Esophagus squamous epithelium (tissue), 5 donors: Measurements from ENCODE around the gene SV2B. TPM values are rescaled to one million over a fixed set of nuclear protein-coding genes. Genes with fewer than 3 reads are reported as not detected.

Experiments used
- DNase-seq: peaks from one replicate; lab custom pipeline; 2025; lab: John Stamatoyannopoulos, UW
- H3K27ac ChIP-seq, 4 donors: fragments of 200-600 bp; sonication (generic); one replicate each; pipeline ENCODE4 v1.5.1; 2016 to 2019; ENCODE audit warnings: mild to moderate bottlenecking in 1 of 4
- H3K27me3 ChIP-seq, 4 donors: fragments of 200-600 bp; sonication (generic); 1 replicate in 3 of 4; 2 replicates in 1 of 4; pipeline versions ENCODE4 v1.5.1 to v1.6.0; 2017 to 2021; ENCODE audit warnings: antibody characterized with exemption in 1 of 4
- H3K36me3 ChIP-seq, 3 donors: fragments of 200-600 bp; sonication (generic); one replicate each; pipeline ENCODE4 v1.5.1; 2016 to 2019
- H3K4me1 ChIP-seq, 3 donors: fragments of 200-600 bp; sonication (generic); one replicate each; pipeline ENCODE4 v1.5.1; 2017 to 2019
- H3K4me3 ChIP-seq, 4 donors: fragments of 200-600 bp; sonication (generic); 1 replicate in 3 of 4; 2 replicates in 1 of 4; pipeline ENCODE4 v1.5.1; 2016 to 2019; ENCODE audit warnings: mild to moderate bottlenecking in 2 of 4, moderate library complexity in 1 of 4
- H3K9me3 ChIP-seq, 3 donors: fragments of 200-600 bp; sonication (generic); one replicate each; pipeline ENCODE4 v1.5.1; 2016 to 2019
- CTCF ChIP-seq, 6 experiments: fragments of 450-650 bp in 4 of 6; fragments of 200-600 bp in 2 of 6; sonication (generic) in 2 of 6; IDR thresholded peaks; one replicate each; pipeline ENCODE4 v1.5.1; 2016 to 2019; ENCODE audit warnings: antibody characterized with exemption in 6 of 6, mild to moderate bottlenecking in 4 of 6, moderate library complexity in 4 of 6
- POLR2A ChIP-seq, 4 donors: fragments of 450-650 bp; IDR thresholded peaks; one replicate each; pipeline ENCODE4 v1.6.1; 2017; ENCODE audit warnings: antibody characterized with exemption in 4 of 4, mild to moderate bottlenecking in 4 of 4, moderate library complexity in 3 of 4
- WGBS, 2 donors: methylation state at CpG; one replicate each; pipeline ENCODE4 v1.1.5; 2018; 5-methylcytosine and 5-hydroxymethylcytosine counted together
- intact Hi-C: fragments of 100-400 bp; cut with DNase I; formaldehyde crosslinking; loops from one replicate; pipeline ENCODE4 v1.15.0; 2022
- total RNA-seq, 4 donors: library from RNA; depleted of rRNA; stranded (reverse); fragments of >200 nt; gene quantifications; one replicate each; pipeline ENCODE4 v1.1.0, GENCODE V29; 2016
- donor health status: DM: yes; HTN: yes; CAD: no.

Gene SV2B
- total RNA-seq, 4 donors from 2014 or later: 0.04 to 0.95 (median 0.59) TPM; not detected in 1

- H3K27ac ChIP-seq: no peak overlapping the region
- no peaks in the 10 kb centered on the region for H3K9me3 ChIP-seq
- DNase-seq: no peak
- TF ChIP-seq POLR2A (IDR thresholded peaks at IDR 0.05): no peak
- no peaks in the 10 kb centered on the region for H3K36me3 ChIP-seq
- 78 to 84% methylated on average over 14 to 15 of the region's 15 CpGs for WGBS, 2 donors
- H3K27me3 ChIP-seq: peaks cover 0 to 39% (median 2%) of the 10 kb centered on the region in 4 donors
- no peak overlapping the region for H3K4me3 ChIP-seq
- intact Hi-C loops: loop anchor here (5.0 kb wide), 1 partner anchor 213 kb away; no protein-coding TSS in a partner anchor
- peaks cover 0 to 6% (median 0%) of the 10 kb centered on the region in 3 donors for H3K4me1 ChIP-seq
Observed at GRCh38 chr15:91270747-91271146, 170.7 kb downstream of the SV2B start.

- Histone ChIP-seq H3K27ac (no peak overlapping the region), H3K9me3 (peaks cover 0 to 3% (median 0%) of the 10 kb centered on the region in 3 donors), H3K4me3 (no peak overlapping the region), H3K4me1 (peaks cover 0 to 6% (median 0%) of the 10 kb centered on the region in 3 donors), H3K27me3 (peaks cover 0 to 39% (median 2%) of the 10 kb centered on the region in 4 donors), H3K36me3 (no peaks in the 10 kb centered on the region)
- TF ChIP-seq POLR2A (IDR thresholded peaks at IDR 0.05): no peak
- TF ChIP-seq CTCF (IDR thresholded peaks at IDR 0.05): peak; percentile 58 to 81 (median 73)
- WGBS, 2 donors: 3 to 5% methylated on average over 8 of the region's 8 CpGs
- DNase-seq: no peak
- intact Hi-C loops: loop anchor here (5.0 kb wide), 1 partner anchor 214 kb away; no protein-coding TSS in a partner anchor
Observed at GRCh38 chr15:91271565-91272153, 171.6 kb downstream of the SV2B start.

- peaks cover 0 to 3% (median 0%) of the 10 kb centered on the region in 3 donors for H3K9me3 ChIP-seq
- no peak overlapping the region for H3K4me3 ChIP-seq
- peaks cover 0 to 6% (median 0%) of the 10 kb centered on the region in 3 donors for H3K4me1 ChIP-seq
- 94 to 95% methylated on average over 1 of the region's 1 CpG for WGBS, 2 donors
- no peaks in the 10 kb centered on the region for H3K36me3 ChIP-seq
- TF ChIP-seq POLR2A (IDR thresholded peaks at IDR 0.05) (no peak), CTCF (IDR thresholded peaks at IDR 0.05) (no peak)
- intact Hi-C loops: no loop called here
- H3K27me3 ChIP-seq: peaks cover 0 to 30% (median 2%) of the 10 kb centered on the region in 4 donors
- DNase-seq: no peak
- H3K27ac ChIP-seq: no peak overlapping the region
Observed at GRCh38 chr15:91275844-91276243, 175.8 kb downstream of the SV2B start.

- intact Hi-C loops: no loop called here
- Histone ChIP-seq H3K27me3 (peaks cover 0 to 11% (median 0%) of the 10 kb centered on the region in 4 donors), H3K36me3 (no peaks in the 10 kb centered on the region), H3K27ac (no peak overlapping the region), H3K4me1 (no peaks in the 10 kb centered on the region), H3K9me3 (peaks cover 0 to 3% (median 0%) of the 10 kb centered on the region in 3 donors), H3K4me3 (no peak overlapping the region)
- no peak for DNase-seq
- no peak for TF ChIP-seq CTCF (IDR thresholded peaks at IDR 0.05)
- no peak for TF ChIP-seq POLR2A (IDR thresholded peaks at IDR 0.05)
- WGBS, 2 donors: 91 to 95% methylated on average over 2 of the region's 2 CpGs
Observed at GRCh38 chr15:91278951-91279350, 178.9 kb downstream of the SV2B start.

- Histone ChIP-seq H3K27ac (no peak overlapping the region), H3K27me3 (peaks cover 0 to 8% (median 0%) of the 10 kb centered on the region in 4 donors), H3K4me3 (no peak overlapping the region), H3K4me1 (no peaks in the 10 kb centered on the region), H3K9me3 (peaks cover 0 to 3% (median 0%) of the 10 kb centered on the region in 3 donors), H3K36me3 (no peaks in the 10 kb centered on the region)
- no peak for DNase-seq
- no peak for TF ChIP-seq POLR2A (IDR thresholded peaks at IDR 0.05)
- no peak for TF ChIP-seq CTCF (IDR thresholded peaks at IDR 0.05)
- 72 to 87% methylated on average over 4 of the region's 4 CpGs for WGBS, 2 donors
- intact Hi-C loops: no loop called here
Observed at GRCh38 chr15:91279486-91279885, 179.4 kb downstream of the SV2B start.
